ENCODE data around the gene SHOX.

GRCh38 chrX:623268-623598, 7.4 kb upstream of the SHOX start:
- TF ChIP-seq CTCF (IDR thresholded peaks at IDR 0.05) (no peak), POLR2A (IDR thresholded peaks at IDR 0.05) (no peak)

Measured in breast epithelium (tissue), 3 donors.